BE2C (cell line): ENCODE data around the gene MIPOL1.

Source experiments
- DNase-seq: peaks from one replicate; pipeline ENCODE4 v3.0.0-alpha.2; 2020
- H3K27me3 ChIP-seq: fragments of 250-450 bp; sonication (Bioruptor Pico); 2 replicates; pipeline ENCODE4 v1.5.1; 2020; ENCODE audit warnings: mild to moderate bottlenecking
- H3K36me3 ChIP-seq: fragments of 250-450 bp; sonication (Bioruptor Pico); 2 replicates; pipeline ENCODE4 v1.5.1; 2020; ENCODE audit warnings: mild to moderate bottlenecking
- H3K4me1 ChIP-seq: fragments of 250-450 bp; sonication (Bioruptor Pico); 2 replicates; pipeline ENCODE4 v1.5.1; 2020
- H3K4me3 ChIP-seq: 2 replicates; pipeline ENCODE4 v1.5.1; 2011; ENCODE audit warnings: low read depth, low read length
- H3K9me3 ChIP-seq: fragments of 250-450 bp; sonication (Bioruptor Pico); 2 replicates; pipeline ENCODE4 v1.5.1; 2020
- CTCF ChIP-seq: IDR thresholded peaks from 2 replicates; pipeline ENCODE4 v1.5.1; 2012; ENCODE audit warnings: mild to moderate bottlenecking, low read depth, low read length

Gene MIPOL1

GRCh38 chr14:37587131-37587803, 389.5 kb downstream of the MIPOL1 start:
- H3K4me1 ChIP-seq = no peaks in the 10 kb centered on the region
- no peaks in the 10 kb centered on the region for H3K9me3 ChIP-seq
- no peak overlapping the region for H3K4me3 ChIP-seq
- no peak for DNase-seq
- H3K27me3 ChIP-seq = peaks cover 97% of the 10 kb centered on the region
- no peak for TF ChIP-seq CTCF
- no peaks in the 10 kb centered on the region for H3K36me3 ChIP-seq

DNA sequence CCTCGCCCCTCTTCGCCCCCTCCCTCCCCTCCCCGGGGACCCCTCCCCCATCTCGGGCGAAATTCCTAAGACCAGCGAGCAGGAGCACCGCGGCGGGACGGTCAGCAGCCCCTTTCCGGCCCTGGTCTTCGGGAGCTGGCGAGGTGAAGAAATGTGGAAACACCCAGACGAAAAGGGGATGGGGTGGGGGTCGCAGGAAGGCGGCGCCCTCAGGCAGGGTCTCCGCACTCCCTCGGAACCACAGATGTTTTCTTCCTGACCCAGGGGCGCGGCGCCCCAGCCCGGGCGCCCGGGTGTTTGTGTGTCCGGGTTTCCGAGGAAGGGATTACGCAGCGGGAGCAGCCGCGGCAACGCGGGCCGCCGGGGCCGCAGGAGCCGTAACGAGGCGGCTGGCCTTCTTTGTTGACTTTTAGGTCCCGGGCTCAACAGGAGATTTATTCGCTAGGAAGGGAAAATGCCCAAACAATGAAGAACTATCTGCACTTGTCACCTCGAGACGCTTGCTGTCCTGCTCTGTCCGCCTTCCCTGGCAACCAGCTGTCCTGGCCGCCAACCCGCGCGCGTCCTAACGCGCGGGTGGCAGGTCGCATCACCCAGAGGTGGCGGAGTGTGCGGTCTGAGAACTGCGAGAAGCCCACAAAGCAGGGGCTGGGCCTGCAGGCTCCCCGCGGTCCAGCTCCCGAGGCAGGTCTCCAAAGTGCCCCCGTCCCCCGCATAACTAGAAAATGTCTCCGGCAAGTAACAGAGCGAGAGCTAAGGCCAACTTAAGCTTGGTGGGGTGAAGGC, 390.3 kb downstream of the MIPOL1 start:
- no peaks in the 10 kb centered on the region for H3K36me3 ChIP-seq
- no peak for TF ChIP-seq CTCF
- no peaks in the 10 kb centered on the region for H3K9me3 ChIP-seq
- H3K27me3 ChIP-seq = peaks cover 97% of the 10 kb centered on the region
- no peak overlapping the region for H3K4me3 ChIP-seq
- no peak for DNase-seq
- no peaks in the 10 kb centered on the region for H3K4me1 ChIP-seq

DNA sequence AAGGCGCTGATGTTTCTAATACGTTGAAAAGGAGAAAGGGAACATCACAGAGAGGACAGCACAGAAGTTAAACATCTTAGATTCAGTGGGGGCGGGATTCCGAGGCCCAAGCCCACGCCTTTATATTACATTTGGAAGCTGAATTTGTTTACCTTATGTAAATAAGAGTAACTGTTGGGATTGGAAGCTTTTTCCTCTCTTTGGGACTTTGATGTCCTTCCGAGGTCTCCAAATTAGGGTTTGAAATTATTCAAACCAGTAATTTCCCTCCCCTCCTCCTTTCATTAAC, 390.9 kb downstream of the MIPOL1 start:
- Histone ChIP-seq H3K27me3 (peaks cover 97% of the 10 kb centered on the region), H3K4me1 (no peaks in the 10 kb centered on the region), H3K36me3 (no peaks in the 10 kb centered on the region), H3K4me3 (no peak overlapping the region), H3K9me3 (no peaks in the 10 kb centered on the region)
- no peak for DNase-seq
- no peak for TF ChIP-seq CTCF

DNA sequence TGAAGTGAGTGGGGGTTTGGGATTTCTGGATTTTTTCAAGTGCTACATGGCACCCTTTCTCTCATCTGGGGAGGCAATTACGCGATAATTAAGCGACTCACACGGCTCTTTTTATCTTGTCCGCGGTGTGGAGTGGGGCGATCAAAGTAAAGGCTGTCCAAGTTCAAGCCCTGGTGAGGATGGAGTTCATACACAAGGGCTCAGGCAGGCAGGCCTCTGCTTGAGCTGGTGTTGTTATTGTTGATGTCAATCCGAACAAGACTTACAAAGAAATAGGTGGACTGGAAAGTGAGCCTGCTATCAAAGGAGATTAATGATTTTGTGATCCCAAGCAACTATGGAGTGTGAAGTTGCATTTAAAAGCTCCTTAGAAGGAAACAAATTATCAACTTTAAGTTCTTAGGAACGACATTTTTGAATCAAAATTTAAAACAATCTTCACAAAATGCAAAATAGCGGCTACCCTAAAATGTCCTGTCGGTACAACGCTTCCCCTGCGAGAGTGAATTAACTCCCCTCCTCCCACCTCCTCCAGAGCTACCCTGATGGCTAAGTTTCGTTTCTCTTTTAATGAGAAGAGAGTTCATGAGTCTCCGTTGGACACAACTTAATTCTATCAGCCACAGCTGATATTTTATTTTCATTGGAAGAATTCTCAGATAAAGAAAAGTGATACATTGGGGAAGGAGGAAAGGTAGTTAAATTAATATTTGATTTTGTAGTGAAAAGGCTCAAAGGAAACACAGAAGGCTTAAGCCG, 391.4 kb downstream of the MIPOL1 start:
- no peak for TF ChIP-seq CTCF
- Histone ChIP-seq H3K27me3 (peaks cover 97% of the 10 kb centered on the region), H3K4me1 (no peaks in the 10 kb centered on the region), H3K4me3 (no peak overlapping the region), H3K9me3 (no peaks in the 10 kb centered on the region), H3K36me3 (no peaks in the 10 kb centered on the region)
- DNase-seq = no peak

DNA sequence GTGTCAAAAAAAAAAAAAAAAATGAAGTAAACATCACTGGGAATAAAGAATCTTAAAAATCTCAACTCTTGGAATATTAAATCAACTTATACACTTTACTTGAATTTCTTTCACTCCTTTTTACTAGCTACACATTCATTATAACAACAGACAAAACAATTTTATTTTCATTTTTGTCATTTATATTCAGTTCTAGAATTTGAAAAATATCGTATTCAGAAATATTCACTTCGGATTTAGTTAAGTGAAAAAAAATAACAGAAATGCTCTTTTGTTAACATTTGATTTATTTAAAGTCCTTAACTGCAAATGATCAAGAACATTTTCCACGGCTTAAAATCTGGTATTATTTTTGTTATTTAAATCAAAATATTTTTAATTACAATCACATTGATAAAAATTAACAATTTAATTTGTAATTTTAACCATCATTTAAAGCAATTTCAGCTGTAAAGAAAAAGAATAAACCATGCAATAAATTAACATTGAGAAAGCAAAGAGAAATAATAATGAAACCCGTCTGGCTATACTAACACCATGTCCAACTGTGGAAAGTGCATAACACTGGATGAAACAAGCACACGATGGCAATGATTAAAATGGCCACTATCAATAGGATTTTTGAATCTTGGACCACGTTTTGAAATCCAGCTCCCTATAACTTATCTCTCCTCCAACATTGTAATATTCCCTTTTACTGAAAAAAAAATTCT, 392.1 kb downstream of the MIPOL1 start:
- DNase-seq = no peak
- H3K4me1 ChIP-seq = no peaks in the 10 kb centered on the region
- H3K27me3 ChIP-seq = peaks cover 97% of the 10 kb centered on the region
- no peaks in the 10 kb centered on the region for H3K9me3 ChIP-seq
- H3K4me3 ChIP-seq = no peak overlapping the region
- H3K36me3 ChIP-seq = no peaks in the 10 kb centered on the region
- TF ChIP-seq CTCF = no peak
